Panc1 (cell line): ENCODE measurements around the gene MAP6. TPM values are rescaled to one million over a fixed set of nuclear protein-coding genes. Genes with fewer than 3 reads are reported as not detected.

Experiments
- ATAC-seq: fragments of 200-7000 bp; cut with Tn5 transposase; 2 replicates; pipeline ENCODE4 v1.9.1; 2020; ENCODE audit warnings: mild to moderate bottlenecking, moderate library complexity
- BruUV-seq: library from RNA; stranded (reverse); fragments of 400-500 nt; replicated peaks from 2 replicates; lab custom pipeline; 2021; lab: Mats Ljungman, UMichigan
- CTCF ChIA-PET: fragments of 300-600 bp; sonication (Branson Sonifier 250); formaldehyde crosslinking; loops from one replicate; lab custom pipeline; 2022; ENCODE audit warnings: antibody characterized with exemption; lab: Charles Lee
- POLR2A ChIA-PET: fragments of 300-600 bp; sonication (Branson Sonifier 250); formaldehyde crosslinking; loops from one replicate; lab custom pipeline; 2022; ENCODE audit warnings: antibody characterized with exemption; lab: Charles Lee
- DNase-seq: peaks from one replicate; pipeline ENCODE4 v3.0.0-alpha.2; 2010; ENCODE audit warnings: low read depth, low spot score
- H3K27ac ChIP-seq: 2 replicates; pipeline ENCODE4 v1.5.1; 2011; ENCODE audit warnings: mild to moderate bottlenecking, low read length, inconsistent platforms
- H3K27me3 ChIP-seq: fragments of 200-500 bp; sonication (Bioruptor generic); 2 replicates; pipeline ENCODE4 v1.6.0; 2014; ENCODE audit warnings: low read length, inconsistent platforms; ENCODE audit not compliant: control insufficient read depth, insufficient read depth
- H3K36me3 ChIP-seq: fragments of 200-500 bp; sonication (Bioruptor generic); 2 replicates; pipeline ENCODE4 v1.5.1; 2014; ENCODE audit warnings: inconsistent platforms, mild to moderate bottlenecking, low read length, moderate library complexity; ENCODE audit not compliant: control insufficient read depth, insufficient read depth
- H3K4me1 ChIP-seq: 2 replicates; pipeline ENCODE4 v1.5.1; 2011; ENCODE audit warnings: inconsistent platforms, mild to moderate bottlenecking, low read length, moderate library complexity; ENCODE audit not compliant: control insufficient read depth, insufficient read depth
- H3K4me3 ChIP-seq, 2 experiments: 2 replicates each; pipeline ENCODE4 v1.5.1; 2011 to 2012; ENCODE audit warnings: low read depth in 2 of 2, low read length in 2 of 2, mild to moderate bottlenecking in 2 of 2, inconsistent platforms in 1 of 2, moderate library complexity in 1 of 2
- H3K9me3 ChIP-seq: fragments of 200-500 bp; sonication (Bioruptor generic); 2 replicates; pipeline ENCODE4 v1.5.1; 2014; ENCODE audit warnings: low read depth, mild to moderate bottlenecking, inconsistent platforms, low read length, moderate library complexity; ENCODE audit not compliant: control insufficient read depth, insufficient read depth
- CTCF ChIP-seq: fragments of 450-650 bp; IDR thresholded peaks from 2 replicates; pipeline ENCODE4 v1.5.1; 2017; ENCODE audit warnings: mild to moderate bottlenecking
- POLR2AphosphoS5 ChIP-seq: IDR thresholded peaks from 2 replicates; pipeline ENCODE4 v1.6.1; 2012; ENCODE audit warnings: mild to moderate bottlenecking, low read depth, low read length, moderate library complexity
- REST ChIP-seq, 2 experiments: IDR thresholded peaks; 2 replicates each; pipeline ENCODE4 v1.6.1; 2011 to 2012; ENCODE audit warnings: low read depth in 2 of 2, control low read depth in 1 of 2, low read length in 1 of 2, mild to moderate bottlenecking in 1 of 2, moderate library complexity in 1 of 2; ENCODE audit not compliant: insufficient read depth in 1 of 2
- SIN3A ChIP-seq: IDR thresholded peaks from 2 replicates; pipeline ENCODE4 v1.6.1; 2012; ENCODE audit warnings: low read depth, mild to moderate bottlenecking, low read length, moderate library complexity, borderline replicate concordance; ENCODE audit not compliant: insufficient read depth
- TCF7L2 ChIP-seq: IDR thresholded peaks from 2 replicates; pipeline ENCODE4 v1.6.1; 2011; ENCODE audit warnings: mild to moderate bottlenecking, low read depth, low read length, inconsistent platforms
- in situ Hi-C: cut with HindIII; loops from 2 replicates; pipeline ENCODE4 v1.10.0; 2016; ENCODE audit warnings: low sequenced_read_pairs, low pct_unique_long_range_greater_than_20kb
- intact Hi-C: fragments of 100-400 bp; cut with micrococcal nuclease; formaldehyde crosslinking; loops from one replicate; pipeline ENCODE4 v1.10.0; 2022; ENCODE audit not compliant: unreplicated experiment
- total RNA-seq: library from RNA; stranded (reverse); gene quantifications from one replicate; pipeline ENCODE4 v1.2.1, GENCODE V29; 2021; ENCODE audit not compliant: unreplicated experiment

The MAP6 gene
- total RNA-seq, 1 experiment from 2014 or later, result 0.21 TPM

- TF ChIP-seq SIN3A (no peak), CTCF (no peak), REST (IDR thresholded peaks at IDR 0.05; ENCODE audit: insufficient read depth in 1 of 2, low read depth in 2 of 2, low read length in 1 of 2) (no peak), TCF7L2 (no peak), POLR2AphosphoS5 (no peak)
- intact Hi-C loops (no loop called here), in situ Hi-C loops (no loop called here)
- no peaks in the 10 kb centered on the region for H3K9me3 ChIP-seq
- DNase-seq (no peak), ATAC-seq (no peak)
- ChIA-PET CTCF (no interaction called here), POLR2A (no interaction called here)
- no peaks in the 10 kb centered on the region for H3K4me1 ChIP-seq
- no TSS peak for BruUV-seq
- H3K27ac ChIP-seq, result no peak overlapping the region
- no peaks in the 10 kb centered on the region for H3K36me3 ChIP-seq
- peaks cover 39% of the 10 kb centered on the region for H3K27me3 ChIP-seq
- H3K4me3 ChIP-seq, result no peak overlapping the region
Measured at GRCh38 chr11:75659836-75660235, 9.0 kb downstream of the MAP6 start.

GRCh38 chr11:75656044-75656727 lies 12.7 kb downstream of the MAP6 start:
- ATAC-seq, result no peak
- in situ Hi-C loops (no loop called here), intact Hi-C loops (no loop called here)
- H3K27ac ChIP-seq, result no peak overlapping the region
- H3K36me3 ChIP-seq, result no peaks in the 10 kb centered on the region
- H3K4me3 ChIP-seq, result no peak overlapping the region
- TF ChIP-seq REST (IDR thresholded peaks at IDR 0.05; ENCODE audit: insufficient read depth in 1 of 2, low read depth in 2 of 2, low read length in 1 of 2), result no peak
- TF ChIP-seq POLR2AphosphoS5, result no peak
- TF ChIP-seq CTCF, result 0 out of 2 replicates have a peak, but pooled peaks have one; percentile 4
- no peak for TF ChIP-seq SIN3A
- H3K9me3 ChIP-seq, result no peaks in the 10 kb centered on the region
- CTCF ChIA-PET, result no interaction called here
- DNase-seq, result no peak
- peaks cover 16% of the 10 kb centered on the region; the same call in 1 of the 2 replicates for H3K27me3 ChIP-seq
- POLR2A ChIA-PET, result no interaction called here
- H3K4me1 ChIP-seq, result no peaks in the 10 kb centered on the region
- no TSS peak for BruUV-seq
